Bronchial epithelial cell (primary cell): Measurements from ENCODE around the gene SLC39A6. TPM values are rescaled to one million over a fixed set of nuclear protein-coding genes. Genes with fewer than 3 reads are reported as not detected.

Source experiments
- DNase-seq: peaks from one replicate; pipeline ENCODE4 v3.0.0-alpha.2; 2010; ENCODE audit warnings: low read depth
- FAIRE-seq: peaks from 2 replicates; lab custom pipeline; 2011; peaks lifted over from hg19 to GRCh38; lab: Jason Lieb, UNC
- H3K27me3 ChIP-seq: 2 replicates; pipeline ENCODE4 v1.5.1; 2011; ENCODE audit warnings: low read length; ENCODE audit not compliant: control insufficient read depth, insufficient read depth
- H3K36me3 ChIP-seq: 2 replicates; pipeline ENCODE4 v1.5.1; 2011; ENCODE audit warnings: low read length; ENCODE audit not compliant: control insufficient read depth, insufficient read depth
- H3K4me3 ChIP-seq: 2 replicates; pipeline ENCODE4 v1.5.1; 2011; ENCODE audit warnings: mild to moderate bottlenecking, low read depth, low read length, control low read depth
- CTCF ChIP-seq: IDR thresholded peaks from 2 replicates; pipeline ENCODE4 v1.5.1; 2011; ENCODE audit warnings: mild to moderate bottlenecking, moderate library complexity, low read length, control low read depth, inconsistent platforms; ENCODE audit not compliant: insufficient read depth, severe bottlenecking
- total RNA-seq: library from RNA; depleted of rRNA; stranded (reverse); fragments of >200 nt; gene quantifications from 2 replicates; pipeline ENCODE4 v1.2.1, GENCODE V29; 2014

Gene SLC39A6
- total RNA-seq, 1 donor from 2014 or later: 152 TPM

GRCh38 chr18:36149514-36150289 lies 20.6 kb upstream of the SLC39A6 start:
- no peak for DNase-seq
- no peaks in the 10 kb centered on the region for H3K27me3 ChIP-seq
- H3K4me3 ChIP-seq: no peak overlapping the region
- no peak for TF ChIP-seq CTCF
- H3K36me3 ChIP-seq: peaks cover 18% of the 10 kb centered on the region
- FAIRE-seq: no peak

GRCh38 chr18:36143391-36143790 lies 14.3 kb upstream of the SLC39A6 start:
- Histone ChIP-seq H3K36me3 (peaks cover 8% of the 10 kb centered on the region), H3K27me3 (no peaks in the 10 kb centered on the region), H3K4me3 (no peak overlapping the region)
- no peak for DNase-seq
- no peak for TF ChIP-seq CTCF
- no peak for FAIRE-seq

GRCh38 chr18:36142751-36143150 lies 13.6 kb upstream of the SLC39A6 start:
- FAIRE-seq (no peak), DNase-seq (no peak)
- Histone ChIP-seq H3K4me3 (no peak overlapping the region), H3K27me3 (no peaks in the 10 kb centered on the region), H3K36me3 (peaks cover 7% of the 10 kb centered on the region)
- TF ChIP-seq CTCF: no peak

GRCh38 chr18:36141576-36141975 lies 12.4 kb upstream of the SLC39A6 start:
- DNase-seq: no peak
- FAIRE-seq: no peak
- TF ChIP-seq CTCF: no peak
- peaks cover 5% of the 10 kb centered on the region for H3K36me3 ChIP-seq
- H3K27me3 ChIP-seq: no peaks in the 10 kb centered on the region
- no peak overlapping the region for H3K4me3 ChIP-seq

- no peak for FAIRE-seq
- H3K27me3 ChIP-seq: no peaks in the 10 kb centered on the region
- no peak for TF ChIP-seq CTCF
- peaks cover 3% of the 10 kb centered on the region for H3K36me3 ChIP-seq
- no peak overlapping the region for H3K4me3 ChIP-seq
- DNase-seq: no peak
These were observed 10.1 kb upstream of the SLC39A6 start for GRCh38 chr18:36139245-36139644.

GRCh38 chr18:36135264-36135663 lies 6.1 kb upstream of the SLC39A6 start:
- TF ChIP-seq CTCF: no peak
- peaks cover 2% of the 10 kb centered on the region for H3K36me3 ChIP-seq
- FAIRE-seq (no peak), DNase-seq (no peak)
- H3K4me3 ChIP-seq: no peak overlapping the region
- H3K27me3 ChIP-seq: no peaks in the 10 kb centered on the region
